ENCODE results near the gene SLC38A7.

The SLC38A7 gene

DNA sequence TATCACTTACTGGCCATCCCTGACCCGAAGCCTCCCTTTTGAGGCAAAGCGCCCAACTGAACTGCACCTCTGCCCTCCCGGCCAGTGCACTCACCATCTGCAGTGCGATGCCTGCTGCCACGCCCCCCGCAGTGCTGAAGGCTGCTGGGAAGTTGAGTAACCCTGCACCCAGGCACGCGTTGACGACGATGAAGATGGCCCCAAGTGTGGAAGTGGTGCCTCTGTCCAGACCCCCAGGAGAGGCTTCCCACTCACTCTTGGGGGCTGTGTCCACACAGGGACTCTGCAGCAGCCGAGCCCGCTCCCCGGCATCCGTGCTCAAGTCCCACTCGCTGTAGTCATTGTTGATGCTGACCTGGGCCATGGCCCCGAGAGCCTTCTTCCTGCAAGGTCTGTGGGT lies 4.8 kb downstream of the SLC38A7 start:
- TF ChIP-seq, protein P1, sequence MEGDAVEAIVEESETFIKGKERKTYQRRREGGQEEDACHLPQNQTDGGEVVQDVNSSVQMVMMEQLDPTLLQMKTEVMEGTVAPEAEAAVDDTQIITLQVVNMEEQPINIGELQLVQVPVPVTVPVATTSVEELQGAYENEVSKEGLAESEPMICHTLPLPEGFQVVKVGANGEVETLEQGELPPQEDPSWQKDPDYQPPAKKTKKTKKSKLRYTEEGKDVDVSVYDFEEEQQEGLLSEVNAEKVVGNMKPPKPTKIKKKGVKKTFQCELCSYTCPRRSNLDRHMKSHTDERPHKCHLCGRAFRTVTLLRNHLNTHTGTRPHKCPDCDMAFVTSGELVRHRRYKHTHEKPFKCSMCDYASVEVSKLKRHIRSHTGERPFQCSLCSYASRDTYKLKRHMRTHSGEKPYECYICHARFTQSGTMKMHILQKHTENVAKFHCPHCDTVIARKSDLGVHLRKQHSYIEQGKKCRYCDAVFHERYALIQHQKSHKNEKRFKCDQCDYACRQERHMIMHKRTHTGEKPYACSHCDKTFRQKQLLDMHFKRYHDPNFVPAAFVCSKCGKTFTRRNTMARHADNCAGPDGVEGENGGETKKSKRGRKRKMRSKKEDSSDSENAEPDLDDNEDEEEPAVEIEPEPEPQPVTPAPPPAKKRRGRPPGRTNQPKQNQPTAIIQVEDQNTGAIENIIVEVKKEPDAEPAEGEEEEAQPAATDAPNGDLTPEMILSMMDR (IDR thresholded peaks at IDR 0.05; ENCODE audit: low read depth, low read length, missing control alignments), result no peak
- no peak overlapping the region for H3K4me3 ChIP-seq (replicated peaks; ENCODE audit: low read depth, low read length)
- DNase-seq (ENCODE audit: extremely low read depth, low read depth), result no peak

DNA sequence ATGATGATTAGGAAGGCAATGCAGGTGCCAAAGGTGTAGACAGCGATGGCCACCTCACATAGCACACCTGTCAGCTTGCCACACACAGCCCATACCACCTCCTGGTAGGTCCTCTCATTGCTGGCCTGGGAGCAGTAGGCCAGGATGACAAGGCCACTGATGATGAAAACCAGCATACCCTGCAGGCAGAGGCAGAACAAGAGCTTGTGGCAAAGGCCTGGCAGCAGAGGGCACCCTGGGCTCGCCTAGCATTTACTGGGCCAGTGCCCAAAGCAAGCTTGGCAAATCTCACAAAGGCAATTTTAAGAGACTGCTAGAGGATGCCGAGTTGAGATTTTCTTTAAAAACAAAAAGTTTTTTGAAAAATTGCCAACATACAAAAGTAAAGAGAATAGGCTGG lies 5.9 kb downstream of the SLC38A7 start:
- TF ChIP-seq, protein P1 (IDR thresholded peaks at IDR 0.05; ENCODE audit: low read depth, low read length, missing control alignments), result no peak
- H3K4me3 ChIP-seq (replicated peaks; ENCODE audit: low read depth, low read length), result no peak overlapping the region
- DNase-seq (ENCODE audit: extremely low read depth, low read depth), result no peak

DNA sequence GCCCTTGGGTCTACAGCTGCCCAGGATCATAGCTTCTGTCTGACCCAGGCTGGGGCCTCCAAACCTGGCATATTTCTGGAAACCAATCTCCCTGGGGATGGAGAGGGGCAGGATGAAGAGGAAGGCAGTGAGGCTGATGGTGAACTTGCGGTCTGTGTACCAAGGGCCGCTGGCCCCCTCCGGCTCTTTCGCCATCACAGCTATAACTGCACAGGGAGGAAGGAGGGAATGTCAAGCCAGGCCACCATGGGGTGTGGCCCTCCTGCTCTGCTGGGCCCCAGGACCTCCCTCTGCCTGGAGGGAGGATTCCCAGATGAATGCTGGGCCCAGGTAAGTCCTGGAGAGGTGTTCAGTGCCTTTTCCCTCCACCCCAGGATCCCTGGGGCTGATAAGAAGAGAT lies 6.3 kb downstream of the SLC38A7 start:
- no peak for DNase-seq (ENCODE audit: extremely low read depth, low read depth)
- TF ChIP-seq, protein P1 (IDR thresholded peaks at IDR 0.05; ENCODE audit: low read depth, low read length, missing control alignments), result no peak
- H3K4me3 ChIP-seq (replicated peaks; ENCODE audit: low read depth, low read length), result no peak overlapping the region

DNA sequence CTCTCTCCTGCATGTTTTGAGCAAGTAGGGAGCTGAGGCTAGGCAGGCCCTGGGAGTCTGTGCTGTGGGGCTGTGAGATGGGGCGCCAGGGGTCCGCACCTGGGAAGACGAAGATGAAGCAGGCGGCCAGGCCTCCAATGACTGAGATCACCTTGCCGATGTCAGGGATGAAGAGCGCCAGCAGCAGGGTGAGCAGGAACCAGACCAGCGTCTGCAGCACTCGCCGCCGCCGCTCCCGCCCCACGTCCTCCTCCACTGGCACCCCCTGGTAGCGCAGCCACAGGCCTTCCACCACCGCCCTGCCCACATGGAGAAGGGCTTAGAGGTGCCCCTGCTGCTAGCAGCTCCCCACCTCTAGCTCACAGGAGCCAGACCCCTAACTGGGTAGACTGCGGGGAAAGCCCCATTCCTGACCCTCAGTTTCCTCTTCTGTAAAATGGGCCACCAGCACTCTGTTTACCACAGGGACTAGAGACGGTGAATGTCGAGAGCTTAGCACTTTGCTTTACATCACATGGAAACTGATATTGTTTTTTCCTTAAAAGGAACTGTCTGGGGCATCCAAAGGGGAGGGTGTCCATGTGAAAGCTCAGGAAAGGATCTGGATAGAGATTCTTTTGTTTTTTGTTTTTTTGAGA lies 13.5 kb downstream of the SLC38A7 start:
- DNase-seq (ENCODE audit: extremely low read depth, low read depth), result no peak
- no peak overlapping the region for H3K4me3 ChIP-seq (replicated peaks; ENCODE audit: low read depth, low read length)
- TF ChIP-seq, protein P1 (IDR thresholded peaks at IDR 0.05; ENCODE audit: low read depth, low read length, missing control alignments), result no peak

DNA sequence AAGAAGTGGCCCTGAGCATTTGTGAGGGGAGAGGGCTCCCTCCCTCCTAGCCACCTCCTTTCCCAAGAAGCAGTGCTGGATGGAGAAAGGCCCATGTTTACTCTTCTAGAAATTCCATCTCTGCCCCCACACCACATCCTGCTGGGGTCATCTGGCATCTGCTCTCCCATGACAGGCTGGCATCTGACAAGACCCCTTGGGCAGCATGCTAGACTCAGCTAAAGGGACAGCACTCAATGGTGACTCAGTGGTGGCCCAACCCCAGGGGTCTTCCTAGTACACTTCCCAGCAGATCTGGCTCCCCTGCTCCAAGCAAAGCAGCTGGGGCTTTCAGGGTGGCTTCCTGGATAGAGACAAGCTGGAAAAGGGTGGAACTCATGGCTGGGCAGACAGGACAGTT lies 14.4 kb downstream of the SLC38A7 start:
- H3K4me3 ChIP-seq (replicated peaks; ENCODE audit: low read depth, low read length), result no peak overlapping the region
- no peak for DNase-seq (ENCODE audit: extremely low read depth, low read depth)
- TF ChIP-seq, protein P1 (IDR thresholded peaks at IDR 0.05; ENCODE audit: low read depth, low read length, missing control alignments), result no peak

DNA sequence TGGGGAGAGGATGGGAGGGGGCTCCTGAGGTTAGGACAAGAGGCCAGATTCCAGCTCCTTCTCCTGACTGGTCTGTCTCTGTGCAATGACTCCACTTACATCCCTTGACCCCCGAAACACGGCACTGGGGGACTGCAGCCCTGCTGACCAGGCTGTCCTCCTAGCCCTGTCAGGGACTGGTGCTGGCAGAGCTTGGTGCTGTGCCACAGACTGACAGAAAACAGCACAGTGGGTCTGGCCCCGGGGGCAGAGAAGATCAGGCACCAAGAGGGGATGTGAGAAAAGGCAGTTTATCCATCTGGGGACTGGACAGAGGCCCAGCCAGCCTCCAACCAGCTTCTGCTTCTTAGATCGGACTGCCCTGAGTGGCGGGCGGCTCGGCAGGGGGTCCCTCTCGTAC lies 19.4 kb downstream of the SLC38A7 start:
- no peak for DNase-seq (ENCODE audit: extremely low read depth, low read depth)

More for the DNA sequence above, 19.4 kb downstream of the SLC38A7 start:
- TF ChIP-seq, protein P1 (IDR thresholded peaks at IDR 0.05; ENCODE audit: low read depth, low read length, missing control alignments), result no peak
- H3K4me3 ChIP-seq (replicated peaks; ENCODE audit: low read depth, low read length), result no peak overlapping the region

Data from HFF-Myc (cell line).